Activated CD4-positive, CD25-positive, alpha-beta regulatory T cell treated with anti-CD3 and anti-CD28 coated beads, Interleukin-2, amount 50 U/mL, for 16 hours (primary cell): ENCODE data around the gene CRISPLD2.

Experiments
- DNase-seq: peaks from one replicate; pipeline ENCODE4 v3.0.0-alpha.2; 2020; ENCODE audit warnings: low read depth, low spot score

CRISPLD2 gene, protein sequence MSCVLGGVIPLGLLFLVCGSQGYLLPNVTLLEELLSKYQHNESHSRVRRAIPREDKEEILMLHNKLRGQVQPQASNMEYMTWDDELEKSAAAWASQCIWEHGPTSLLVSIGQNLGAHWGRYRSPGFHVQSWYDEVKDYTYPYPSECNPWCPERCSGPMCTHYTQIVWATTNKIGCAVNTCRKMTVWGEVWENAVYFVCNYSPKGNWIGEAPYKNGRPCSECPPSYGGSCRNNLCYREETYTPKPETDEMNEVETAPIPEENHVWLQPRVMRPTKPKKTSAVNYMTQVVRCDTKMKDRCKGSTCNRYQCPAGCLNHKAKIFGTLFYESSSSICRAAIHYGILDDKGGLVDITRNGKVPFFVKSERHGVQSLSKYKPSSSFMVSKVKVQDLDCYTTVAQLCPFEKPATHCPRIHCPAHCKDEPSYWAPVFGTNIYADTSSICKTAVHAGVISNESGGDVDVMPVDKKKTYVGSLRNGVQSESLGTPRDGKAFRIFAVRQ

GRCh38 chr16:84819644-84820304, at the start of gene CRISPLD2:
CRISPLD2 (plus strand) TSS chr16:84819985; CDS start chr16:84838496, 18,511 bp downstream.
- DNase-seq: peak; percentile 49

- DNase-seq: no peak
Measured at GRCh38 chr16:84773312-84773711, 46.5 kb upstream of the CRISPLD2 start.

GRCh38 chr16:84774810-84775209, 45.0 kb upstream of the CRISPLD2 start:
- DNase-seq: no peak

- DNase-seq: no peak
Measured at GRCh38 chr16:84775262-84775810, 44.4 kb upstream of the CRISPLD2 start.

DNA sequence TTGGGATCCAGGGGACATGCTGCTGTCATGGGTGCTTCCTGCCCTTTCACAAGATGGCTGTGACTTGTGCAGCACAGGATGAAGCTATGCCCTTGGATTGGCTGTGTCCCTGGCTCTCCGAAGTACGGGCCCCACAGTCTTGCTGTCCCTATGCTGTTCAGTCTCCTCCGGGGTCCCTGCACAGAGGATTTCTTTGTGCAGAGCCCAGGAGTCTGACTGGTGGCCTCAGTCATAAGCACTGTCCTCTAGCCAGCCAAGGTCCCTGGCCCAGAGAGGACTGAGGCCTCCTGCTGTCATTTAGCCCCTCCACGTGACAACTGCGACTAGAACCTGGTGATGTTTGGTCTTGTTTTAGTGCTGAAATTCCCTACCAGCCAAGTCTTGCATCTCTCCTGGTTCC, 42.4 kb upstream of the CRISPLD2 start:
- DNase-seq: no peak

- no peak for DNase-seq
Measured at GRCh38 chr16:84778720-84779119, 41.1 kb upstream of the CRISPLD2 start.

- no peak for DNase-seq
Measured at GRCh38 chr16:84780063-84780462, 39.7 kb upstream of the CRISPLD2 start.

DNA sequence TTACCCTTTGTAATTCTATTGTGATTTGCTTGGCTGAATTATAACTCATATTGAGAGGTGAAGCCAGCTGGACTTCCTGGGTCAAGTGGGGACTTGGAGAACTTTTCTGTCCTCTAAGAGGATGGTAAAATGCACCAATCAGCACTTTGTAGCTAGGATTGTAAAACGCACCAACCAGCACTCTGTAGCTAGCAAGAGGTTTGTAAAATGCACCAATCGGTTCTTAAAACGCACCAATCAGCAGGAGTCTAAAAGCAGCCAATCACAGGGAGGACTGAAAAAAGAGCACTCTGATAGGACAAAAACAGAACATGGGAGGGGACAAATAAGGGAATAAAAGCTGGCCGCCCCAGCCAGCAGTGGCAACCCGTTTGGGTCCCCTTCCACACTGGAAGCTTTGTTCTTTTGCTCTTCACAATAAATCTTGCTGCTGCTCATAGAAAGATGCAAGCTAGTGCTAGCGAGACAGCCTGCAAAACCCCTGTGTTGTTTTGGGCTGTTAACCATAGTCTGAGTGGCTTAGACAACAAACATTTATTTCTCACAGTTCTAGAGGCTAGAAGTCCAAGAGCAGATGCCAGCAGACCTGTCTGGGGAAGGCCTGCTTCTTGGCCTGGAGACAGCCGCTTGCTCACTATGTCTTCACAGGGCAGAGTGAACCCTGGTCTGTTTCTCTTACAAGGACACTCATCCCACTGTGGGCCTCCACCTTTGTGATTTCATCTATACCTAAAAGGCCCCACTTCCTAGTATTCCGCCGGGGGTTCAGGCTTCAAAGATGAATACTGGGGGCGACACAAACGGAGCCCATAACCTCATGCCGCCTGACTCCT, 39.0 kb upstream of the CRISPLD2 start:
- DNase-seq: no peak

DNA sequence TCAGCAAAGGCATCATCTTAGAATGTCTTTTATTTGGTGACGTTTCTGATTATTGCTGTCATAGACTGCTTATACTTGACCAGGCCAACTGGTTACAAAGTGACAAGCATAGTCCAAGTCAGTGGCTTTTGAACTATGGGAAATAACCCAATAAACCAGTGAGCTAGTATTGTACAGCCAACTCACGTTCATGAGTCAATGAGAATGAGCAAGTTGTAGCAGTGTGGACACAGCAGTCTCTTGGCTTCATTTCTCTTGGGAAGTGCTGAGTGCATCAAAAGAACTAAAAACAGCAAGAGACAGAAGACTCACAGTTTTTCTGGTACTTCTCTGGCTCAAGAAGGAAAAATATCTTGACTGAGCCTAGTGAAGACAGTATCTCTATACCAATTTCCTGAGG, 36.9 kb upstream of the CRISPLD2 start:
- DNase-seq: no peak

- no peak for DNase-seq
Measured at GRCh38 chr16:84785843-84786581, 33.8 kb upstream of the CRISPLD2 start.

- no peak for DNase-seq
Measured at GRCh38 chr16:84786605-84787262, 33.1 kb upstream of the CRISPLD2 start.

GRCh38 chr16:84787263-84787622, 32.5 kb upstream of the CRISPLD2 start:
- no peak for DNase-seq

DNA sequence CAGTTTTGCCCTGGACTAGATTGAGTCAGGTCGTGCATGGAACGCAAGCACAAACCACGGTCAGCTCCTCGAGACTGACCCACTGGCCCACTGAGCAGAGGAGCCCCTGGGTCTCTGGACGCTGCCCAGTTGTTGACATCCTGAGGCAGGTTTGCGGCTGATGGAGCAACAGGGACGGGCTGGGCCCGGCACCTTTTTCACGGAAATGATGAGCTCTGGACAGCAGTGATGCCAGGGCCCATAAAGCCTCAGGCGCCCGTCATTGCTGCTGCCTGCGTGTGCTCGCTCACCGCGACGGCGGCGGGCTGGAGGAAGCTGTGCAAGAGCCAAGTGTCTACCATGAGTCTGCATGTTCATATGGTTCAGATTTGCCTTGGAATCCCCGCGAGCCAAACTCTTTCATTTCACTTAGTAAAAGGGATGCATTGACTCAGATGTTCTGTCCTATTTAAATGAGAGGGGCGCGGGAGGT, 30.8 kb upstream of the CRISPLD2 start:
- no peak for DNase-seq

DNA sequence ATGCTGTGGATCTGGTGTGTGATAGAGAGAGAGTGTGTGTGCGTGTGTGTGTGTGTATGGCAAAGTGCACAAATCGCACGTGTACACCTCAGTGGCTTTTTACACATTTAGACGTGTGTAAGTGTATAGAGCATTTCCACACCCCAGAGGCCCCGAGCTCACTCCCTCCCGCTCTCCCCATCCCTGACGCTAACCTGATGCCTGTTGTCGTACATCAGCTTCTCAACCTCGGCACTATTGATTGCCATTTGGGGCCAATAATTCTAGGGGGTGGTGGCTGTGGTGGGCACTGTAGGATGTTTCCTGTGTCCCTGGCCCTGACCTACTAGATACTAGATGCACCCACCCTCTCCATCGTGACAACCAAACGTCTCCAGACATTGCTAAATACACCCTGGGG, 30.4 kb upstream of the CRISPLD2 start:
- DNase-seq: no peak

- no peak for DNase-seq
Measured at GRCh38 chr16:84790301-84790700, 29.5 kb upstream of the CRISPLD2 start.

GRCh38 chr16:84791088-84791487, 28.7 kb upstream of the CRISPLD2 start:
- DNase-seq: no peak

DNA sequence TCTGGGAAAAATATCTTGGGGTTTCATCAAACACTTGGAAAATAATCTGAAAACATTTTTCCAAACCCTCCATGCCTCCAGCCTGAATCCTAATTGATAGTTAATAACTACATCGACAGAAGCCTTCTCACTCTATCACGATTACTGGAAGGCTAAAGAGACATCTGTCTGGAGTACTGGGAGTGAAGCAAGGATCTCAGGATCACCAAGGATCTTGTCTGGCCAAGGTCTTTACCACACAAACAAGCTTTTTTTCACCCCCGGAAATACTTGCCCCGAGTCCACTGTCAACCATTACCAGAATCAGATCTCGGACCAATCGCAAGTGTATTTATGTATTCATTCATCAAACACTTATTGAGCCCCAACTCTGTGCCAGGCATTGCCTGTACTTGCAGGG, 28.3 kb upstream of the CRISPLD2 start:
- DNase-seq: no peak

GRCh38 chr16:84794186-84794585, 25.6 kb upstream of the CRISPLD2 start:
- DNase-seq: no peak

- DNase-seq: no peak
Measured at GRCh38 chr16:84794626-84795025, 25.2 kb upstream of the CRISPLD2 start.

GRCh38 chr16:84795329-84796053, 24.3 kb upstream of the CRISPLD2 start:
- DNase-seq: no peak
